ENCODE data around the gene RFX3. TPM values are rescaled to one million over a fixed set of nuclear protein-coding genes. Genes with fewer than 3 reads are reported as not detected.

RFX3 gene
- total and polyA plus RNA-seq, 2 of the 13 experiments (the other 11 are each of a cell fraction or from before 2014, with no cell fraction given) = 2.7 to 5.3 TPM

GRCh38 chr9:3343671-3344070 is 182.1 kb downstream of the RFX3 start (continued):
- TF ChIP-seq ZBTB46 (CRISPR knock-in tag; IDR thresholded peaks at IDR 0.05; ENCODE audit: borderline replicate concordance) = no peak
- no peak for TF ChIP-seq DR1 (CRISPR knock-in tag; IDR thresholded peaks at IDR 0.05)
- TF ChIP-seq ZNF264 (CRISPR knock-in tag; IDR thresholded peaks at IDR 0.05) = no peak
- no peak for TF ChIP-seq ZFP37 (CRISPR knock-in tag; IDR thresholded peaks at IDR 0.05; ENCODE audit: borderline replicate concordance)
- no peak for TF ChIP-seq DRAP1 (CRISPR knock-in tag; IDR thresholded peaks at IDR 0.05)
- no peak for TF ChIP-seq ARID4A (CRISPR knock-in tag; IDR thresholded peaks at IDR 0.05; ENCODE audit: borderline replicate concordance)
- peak; percentile 14; the same call in 1 of the 2 replicates for TF ChIP-seq SALL1 (CRISPR knock-in tag; IDR thresholded peaks at IDR 0.05)
- TF ChIP-seq U2AF1 (optimal IDR thresholded peaks at IDR 0.05; ENCODE audit: low read depth, low read length) = no peak
- no peak for TF ChIP-seq ZNF354B (CRISPR knock-in tag; IDR thresholded peaks at IDR 0.05)
- TF ChIP-seq ZNF350 (CRISPR knock-in tag; IDR thresholded peaks at IDR 0.05; ENCODE audit: borderline replicate concordance, low read depth) = no peak
- no peak for TF ChIP-seq EEA1 (CRISPR knock-in tag; IDR thresholded peaks at IDR 0.05; ENCODE audit: borderline replicate concordance)
- no peak for TF ChIP-seq ARNTL (CRISPR knock-in tag; IDR thresholded peaks at IDR 0.05)
- TF ChIP-seq ZNF792 (CRISPR knock-in tag; IDR thresholded peaks at IDR 0.05) = no peak
- TF ChIP-seq NCOA5 (CRISPR knock-in tag; IDR thresholded peaks at IDR 0.05) = no peak
- no peak for TF ChIP-seq ZNF552 (CRISPR knock-in tag; IDR thresholded peaks at IDR 0.05; ENCODE audit: borderline replicate concordance)
- peak; percentile 45; the same call in 1 of the 2 replicates for TF ChIP-seq HHEX (CRISPR knock-in tag; IDR thresholded peaks at IDR 0.05)
- TF ChIP-seq MBNL3 (CRISPR knock-in tag; conservative IDR thresholded peaks at IDR 0.05) = no peak
- no peak for TF ChIP-seq MYC (CRISPR knock-in tag; IDR thresholded peaks at IDR 0.05; ENCODE audit: borderline replicate concordance)
- TF ChIP-seq ZNF784 (CRISPR knock-in tag; IDR thresholded peaks at IDR 0.05; ENCODE audit: borderline replicate concordance) = no peak
- TF ChIP-seq ATF1 (CRISPR knock-in tag; IDR thresholded peaks at IDR 0.05) = no peak
- TF ChIP-seq ZNF564 (CRISPR knock-in tag; IDR thresholded peaks at IDR 0.05) = no peak
- TF ChIP-seq RBAK (CRISPR knock-in tag; IDR thresholded peaks at IDR 0.05) = no peak
- TF ChIP-seq GATA4 (IDR thresholded peaks at IDR 0.05; ENCODE audit: borderline replicate concordance, low read depth) = no peak
- no peak for TF ChIP-seq ZNF766 (CRISPR knock-in tag; IDR thresholded peaks at IDR 0.05; ENCODE audit: borderline replicate concordance)
- TF ChIP-seq ZNF562 (CRISPR knock-in tag; IDR thresholded peaks at IDR 0.05; ENCODE audit: borderline replicate concordance) = no peak

All from HepG2 (cell line).